A549 (cell line): ENCODE measurements around the gene LMNB1. TPM values are rescaled to one million over a fixed set of nuclear protein-coding genes. Genes with fewer than 3 reads are reported as not detected.

Source experiments
- ATAC-seq, 2 experiments: fragments of 200-7000 bp in 1 of 2; fragments of >200 bp in 1 of 2; cut with Nextera tagmentation in 1 of 2; cut with Tn5 transposase in 1 of 2; 3 replicates each; pipeline versions ENCODE4 v1.8.0 to v1.9.1; 2018 to 2020; ENCODE audit warnings: mild to moderate bottlenecking in 1 of 2, moderate library complexity in 1 of 2
- CTCF ChIA-PET: fragments of 300-600 bp; sonication (Branson Sonifier 250); formaldehyde crosslinking; extraction: SDS; loops from one replicate; lab custom pipeline; 2021; ENCODE audit warnings: antibody characterized with exemption, inconsistent platforms; lab: Yijun Ruan, JAX
- POLR2A ChIA-PET: fragments of 350-600 bp; formaldehyde crosslinking; extraction: SDS; loops from one replicate; lab custom pipeline; 2021; ENCODE audit warnings: antibody characterized with exemption, inconsistent platforms; lab: Yijun Ruan, JAX
- DNase-seq, 2 experiments: peaks; one replicate each; pipeline versions ENCODE4 v3.0.0 to v3.0.0-alpha.2; 2011 to 2016; ENCODE audit warnings: low read depth in 1 of 2, low spot score in 1 of 2
- FAIRE-seq: peaks from 2 replicates; lab custom pipeline; 2011; peaks lifted over from hg19 to GRCh38; lab: Jason Lieb, UNC
- H3K27ac ChIP-seq, 2 experiments: fragments of >200 bp; sonication (Bioruptor Twin); formaldehyde crosslinking; 3 replicates each; pipeline ENCODE4 v1.5.1; 2016 to 2017
- H3K4me1 ChIP-seq: fragments of >200 bp; sonication (Bioruptor Twin); formaldehyde crosslinking; 3 replicates; pipeline ENCODE4 v1.6.1; 2016
- H3K4me2 ChIP-seq: fragments of >200 bp; sonication (Bioruptor Twin); formaldehyde crosslinking; 3 replicates; pipeline ENCODE4 v1.6.1; 2016
- H3K4me3 ChIP-seq: fragments of >200 bp; sonication (Bioruptor Twin); formaldehyde crosslinking; 3 replicates; pipeline ENCODE4 v1.5.1; 2016
- H3K9me3 ChIP-seq: fragments of >200 bp; sonication (Bioruptor Twin); formaldehyde crosslinking; 3 replicates; pipeline ENCODE4 v1.6.1; 2016
- BCL3 ChIP-seq: fragments of >200 bp; sonication (Bioruptor Twin); formaldehyde crosslinking; IDR thresholded peaks from 3 replicates; pipeline ENCODE4 v1.6.1; 2016
- CEBPB ChIP-seq, 2 experiments: fragments of >200 bp in 1 of 2; sonication (Bioruptor Twin) in 1 of 2; formaldehyde crosslinking in 1 of 2; IDR thresholded peaks; 2 replicates each; pipeline ENCODE4 v1.6.1; 2012 to 2016
- E2F6 ChIP-seq: IDR thresholded peaks from 2 replicates; pipeline ENCODE4 v1.6.1; 2012; ENCODE audit warnings: low read depth, borderline replicate concordance
- EP300 ChIP-seq, 2 experiments: fragments of >200 bp; sonication (Bioruptor Twin); formaldehyde crosslinking; IDR thresholded peaks; 2 replicates in 1 of 2; 3 replicates in 1 of 2; pipeline ENCODE4 v1.6.1; 2016 to 2017
- FOSL2 ChIP-seq, 2 experiments: fragments of 450-650 bp in 1 of 2; fragments of >200 bp in 1 of 2; sonication (Bioruptor Twin) in 1 of 2; formaldehyde crosslinking; IDR thresholded peaks; 2 replicates each; pipeline versions ENCODE4 v1.5.0 to v1.6.1; 2016 to 2020; ENCODE audit warnings: mild to moderate bottlenecking in 1 of 2, moderate library complexity in 1 of 2
- GATA3 ChIP-seq: IDR thresholded peaks from 2 replicates; pipeline ENCODE4 v1.6.1; 2012; ENCODE audit warnings: borderline replicate concordance
- HEYL ChIP-seq: fragments of 250-450 bp; sonication (Bioruptor Pico); IDR thresholded peaks from 2 replicates; pipeline ENCODE4 v1.8.0; 2021; ENCODE audit warnings: mild to moderate bottlenecking, moderate library complexity
- HOXB5 ChIP-seq: fragments of 250-450 bp; sonication (Bioruptor Pico); IDR thresholded peaks from 2 replicates; pipeline ENCODE4 v1.5.0; 2020; ENCODE audit warnings: mild to moderate bottlenecking, moderate library complexity
- MAFK ChIP-seq: fragments of 450-650 bp; IDR thresholded peaks from 2 replicates; pipeline ENCODE4 v1.6.1; 2014; ENCODE audit not compliant: partially characterized antibody
- MAX ChIP-seq: IDR thresholded peaks from 2 replicates; pipeline ENCODE4 v1.6.1; 2012
- NFE2L2 ChIP-seq: fragments of 150-350 bp; conservative IDR thresholded peaks from 2 replicates; pipeline ENCODE4 v1.6.1; 2014; ENCODE audit warnings: low read length
- NPAS2 ChIP-seq: fragments of 250-450 bp; sonication (Bioruptor Pico); IDR thresholded peaks from 2 replicates; pipeline ENCODE4 v1.8.0; 2022; ENCODE audit warnings: mild to moderate bottlenecking, moderate library complexity, borderline replicate concordance
- RAD21 ChIP-seq, 2 experiments: fragments of >200 bp in 1 of 2; sonication (Bioruptor Twin) in 1 of 2; formaldehyde crosslinking in 1 of 2; IDR thresholded peaks in 1 of 2; conservative IDR thresholded peaks in 1 of 2; 2 replicates in 1 of 2; 3 replicates in 1 of 2; pipeline ENCODE4 v1.6.1; 2012 to 2018; ENCODE audit warnings: inconsistent platforms in 1 of 2
- RFX5 ChIP-seq: fragments of 450-650 bp; IDR thresholded peaks from 2 replicates; pipeline ENCODE4 v1.7.1; 2014; ENCODE audit warnings: antibody characterized with exemption, mild to moderate bottlenecking, moderate library complexity
- TP53 ChIP-seq: fragments of 250-450 bp; sonication (Bioruptor Pico); IDR thresholded peaks from 2 replicates; pipeline ENCODE4 v1.5.0; 2021; ENCODE audit warnings: mild to moderate bottlenecking, moderate library complexity
- WGBS: methylation state at CpG from one replicate; pipeline ENCODE4 v1.1.6; 2017; ENCODE audit errors: missing lambda C conversion rate; 5-methylcytosine and 5-hydroxymethylcytosine counted together
- polyA plus RNA-seq, 4 experiments: library from polyadenylated mRNA; depleted of rRNA in 3 of 4; stranded (reverse); fragments of >200 nt; fragmentation: RNase III in 1 of 4; extraction: RNeasy Plus Mini Kit Qiagen cat#74134 plus additional on column Dnase treatment in 1 of 4; gene quantifications; 2 replicates in 3 of 4; 3 replicates in 1 of 4; pipeline ENCODE4 v1.2.3, GENCODE V29; 2011 to 2017

The LMNB1 gene
- polyA plus RNA-seq, 2 of the 4 experiments (the other 2 are of a cell fraction): 45.9 to 55.6 TPM

GRCh38 chr5:126854526-126855110 is 77.7 kb downstream of the LMNB1 start:
- H3K4me3 ChIP-seq: no peak overlapping the region
- WGBS: 94% methylated on average over 18 of the region's 35 CpGs
- H3K4me1 ChIP-seq: no peaks in the 10 kb centered on the region
- H3K9me3 ChIP-seq: no peaks in the 10 kb centered on the region
- CTCF ChIA-PET: no interaction called here
- DNase-seq (no peak), FAIRE-seq (no peak), ATAC-seq (no peak)
- no peak overlapping the region for H3K27ac ChIP-seq
- TF ChIP-seq RAD21 (conservative IDR thresholded peaks at IDR 0.05 in 1 of 2, IDR thresholded peaks at IDR 0.05 in 1 of 2) (no peak), HEYL (CRISPR knock-in tag) (no peak), TP53 (no peak), MAX (no peak), EP300 (IDR thresholded peaks at IDR 0.05) (no peak), GATA3 (no peak), E2F6 (no peak)
- H3K4me2 ChIP-seq: no peak overlapping the region
- POLR2A ChIA-PET: no interaction called here

- ChIA-PET CTCF (no interaction called here), POLR2A (no interaction called here)
- no peak overlapping the region for H3K4me3 ChIP-seq
- no peaks in the 10 kb centered on the region for H3K9me3 ChIP-seq
- DNase-seq (no peak), ATAC-seq (no peak), FAIRE-seq (no peak)
- H3K27ac ChIP-seq: no peak overlapping the region
- no peaks in the 10 kb centered on the region for H3K4me1 ChIP-seq
- WGBS: 83% methylated on average over 8 of the region's 8 CpGs
- no peak overlapping the region for H3K4me2 ChIP-seq
- TF ChIP-seq MAFK (peak; percentile 13), HOXB5 (CRISPR knock-in tag) (no peak), RFX5 (no peak)
Observed at GRCh38 chr5:126855266-126855665, 78.3 kb downstream of the LMNB1 start.

GRCh38 chr5:126857472-126858410 is 80.8 kb downstream of the LMNB1 start:
- no peak for TF ChIP-seq BCL3
- TF ChIP-seq NFE2L2: no peak
- no peak for TF ChIP-seq GATA3
- no peak for TF ChIP-seq FOSL2 (IDR thresholded peaks at IDR 0.05)
- TF ChIP-seq FOSL2 (CRISPR knock-in tag; IDR thresholded peaks at IDR 0.05): no peak
- no peak for TF ChIP-seq CEBPB (IDR thresholded peaks at IDR 0.05)
- Histone ChIP-seq H3K4me3 (no peak overlapping the region), H3K4me1 (no peaks in the 10 kb centered on the region), H3K27ac (no peak overlapping the region), H3K4me2 (no peak overlapping the region), H3K9me3 (no peaks in the 10 kb centered on the region)
- 94% methylated on average over 13 of the region's 13 CpGs for WGBS
- no peak for ATAC-seq
- CTCF ChIA-PET: no interaction called here
- no peak for DNase-seq
- no peak for FAIRE-seq
- POLR2A ChIA-PET: no interaction called here

GRCh38 chr5:126858441-126858840 is 81.5 kb downstream of the LMNB1 start:
- no peak overlapping the region for H3K4me3 ChIP-seq
- 90% methylated on average over 10 of the region's 11 CpGs for WGBS
- TF ChIP-seq GATA3 (no peak), MAX (no peak), NPAS2 (no peak), NFE2L2 (no peak), TP53 (no peak), E2F6 (no peak)
- TF ChIP-seq, all 56 proteins: peak for 0
- H3K4me2 ChIP-seq: no peak overlapping the region
- DNase-seq (no peak), FAIRE-seq (no peak), ATAC-seq (no peak)
- H3K27ac ChIP-seq: no peak overlapping the region
- H3K4me1 ChIP-seq: no peaks in the 10 kb centered on the region
- POLR2A ChIA-PET: no interaction called here
- CTCF ChIA-PET: no interaction called here
- no peaks in the 10 kb centered on the region for H3K9me3 ChIP-seq
